ENCODE measurements around the gene ZBTB3. TPM values are rescaled to one million over a fixed set of nuclear protein-coding genes. Genes with fewer than 3 reads are reported as not detected.

The ZBTB3 gene
- total RNA-seq: 14.5 and 15.6 TPM in 2 replicates

GRCh38 chr11:62753736-62754603, at the start of gene ZBTB3:
TSS of gene ZBTB3 (minus strand) at chr11:62754160. CDS start at chr11:62753664, 496 bp downstream.

DNA sequence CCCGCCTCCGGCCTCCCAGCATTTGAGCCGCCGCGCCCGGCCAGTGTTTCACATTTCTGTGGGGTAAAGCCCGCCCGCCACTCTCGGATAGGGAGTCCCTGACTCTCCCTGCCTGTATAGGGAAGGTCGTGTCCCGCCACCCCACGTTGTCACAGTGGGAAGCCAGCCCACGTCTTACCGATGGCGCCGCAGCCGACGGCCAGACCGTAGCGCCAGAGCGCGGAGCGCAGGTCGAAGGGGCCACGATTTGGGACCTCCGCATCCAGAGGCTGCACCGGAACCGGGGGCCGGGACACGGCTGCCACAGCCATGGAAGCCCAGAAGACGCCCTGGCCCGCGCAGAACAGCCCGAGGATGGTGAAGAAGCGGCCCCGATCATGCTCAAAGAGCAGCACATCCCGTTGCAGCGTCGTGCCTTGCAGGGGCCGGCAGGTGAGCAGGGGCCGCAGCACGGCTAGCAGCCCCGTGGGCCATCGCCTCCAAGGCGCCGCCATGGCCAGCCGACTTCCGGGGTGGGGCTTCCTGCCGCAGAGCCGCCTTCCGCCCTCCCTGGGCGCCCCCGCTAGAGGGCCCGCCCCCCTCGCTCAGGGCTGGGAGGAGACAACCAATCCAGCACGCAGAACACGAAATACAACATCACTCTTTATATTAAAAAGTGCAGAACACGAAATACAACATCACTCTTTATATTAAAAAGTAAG, 37.7 kb upstream of the ZBTB3 start, which contains the start of gene TMEM223:
TMEM223 (minus strand) TSS at position 506 of the 701 bp plus-strand sequence; CDS start at position 494, 12 bp downstream.

DNA sequence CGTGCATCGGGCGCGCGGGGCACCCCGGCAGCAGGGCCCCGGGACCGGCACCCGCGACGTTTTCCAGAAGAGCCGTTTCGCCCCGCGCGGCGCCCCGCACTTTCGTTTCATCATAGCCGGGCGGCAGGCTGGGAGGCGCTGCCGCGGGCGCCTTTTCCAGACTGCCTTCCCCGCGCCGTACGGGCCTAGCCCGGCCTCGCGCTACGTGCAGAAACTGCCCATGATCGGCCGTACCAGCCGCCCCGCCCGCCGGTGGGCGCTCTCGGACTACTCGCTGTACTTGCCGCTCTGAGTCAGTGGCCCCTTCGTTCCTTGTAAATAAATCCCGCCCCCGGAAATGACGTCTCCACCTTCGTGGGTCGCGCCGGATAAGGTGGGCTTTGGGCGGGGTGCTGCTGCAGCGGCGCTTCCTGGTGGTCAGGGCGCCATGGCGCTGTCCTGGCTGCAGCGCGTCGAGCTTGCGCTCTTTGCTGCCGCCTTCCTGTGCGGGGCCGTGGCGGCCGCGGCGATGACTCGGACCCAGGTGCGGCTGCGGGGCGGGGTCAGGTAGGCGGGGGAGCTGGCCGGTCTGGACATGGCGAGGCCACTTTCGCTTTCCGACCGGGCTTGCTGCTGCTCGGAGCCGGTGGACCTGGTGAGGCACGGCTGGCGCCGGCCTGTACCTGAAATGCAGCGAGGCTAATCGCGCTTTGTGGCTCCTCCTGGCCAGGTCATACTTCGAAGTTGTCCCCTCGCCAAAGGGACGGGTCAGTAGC, 33.2 kb upstream of the ZBTB3 start, which contains the start of gene TMEM179B:
TMEM179B (plus strand) TSS at position 398 of the 755 bp plus-strand sequence; CDS start at position 428, 30 bp downstream.

DNA sequence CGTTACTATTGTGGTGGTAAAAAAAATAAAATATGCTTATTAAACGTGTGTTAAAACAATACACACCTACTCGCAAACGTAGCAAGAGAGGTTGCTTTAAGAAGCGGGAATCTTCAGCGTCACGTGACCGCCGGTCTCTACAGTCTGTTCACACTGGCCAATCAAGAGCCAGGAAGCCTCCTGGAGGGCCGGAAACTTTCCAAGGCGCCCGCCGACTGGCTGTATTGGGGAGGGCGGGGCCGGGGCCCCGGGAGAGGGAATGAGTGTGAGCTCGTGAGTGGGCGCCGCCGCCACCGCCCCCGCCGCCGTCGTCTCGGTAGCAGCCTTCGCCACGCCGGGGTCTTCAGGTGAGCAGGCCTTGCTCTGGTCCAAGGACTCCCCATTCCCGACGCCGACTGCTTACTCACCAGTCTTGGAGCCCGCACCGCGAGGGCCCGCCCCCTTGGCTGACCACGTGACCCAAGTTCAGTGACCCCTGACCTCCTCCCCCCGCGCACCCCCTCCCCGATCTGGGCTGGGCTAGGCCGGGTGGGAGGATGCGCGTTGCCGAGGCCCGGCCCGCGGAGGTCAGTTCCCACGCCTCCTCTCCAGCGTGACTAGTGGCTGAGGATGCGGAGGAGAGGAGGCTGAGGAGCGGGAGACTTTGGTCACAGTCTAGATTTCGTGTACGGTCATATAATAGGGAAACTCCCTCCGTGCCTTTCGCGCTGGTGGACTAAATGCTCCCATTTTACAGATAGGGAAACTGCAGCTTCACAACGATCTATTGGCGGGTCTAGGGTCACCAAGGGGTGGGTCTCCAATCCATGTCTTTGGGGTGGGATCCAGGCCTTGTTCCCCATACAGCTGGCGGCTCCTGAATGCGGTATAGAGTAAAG, 17.4 kb upstream of the ZBTB3 start, which contains the start of gene TAF6L:
TAF6L (plus strand) TSS at position 253 of the 878 bp plus-strand sequence. CDS start 4,388 bp downstream, outside the sequence.

GRCh38 chr11:62728171-62728988, 25.6 kb downstream of the ZBTB3 start, which contains the start of gene TTC9C:
TSS of gene TTC9C (plus strand) at chr11:62728486. CDS start at chr11:62728849, 363 bp downstream.

GRCh38 chr11:62727165-62727871, 26.6 kb downstream of the ZBTB3 start, which contains the start of gene HNRNPUL2:
TSS of gene HNRNPUL2 (minus strand) at chr11:62727457. CDS start at chr11:62727156, 301 bp downstream.

GRCh38 chr11:62707277-62707861, 46.6 kb downstream of the ZBTB3 start, which contains the start of the genes BSCL2 and GNG3:
TSS of gene BSCL2 (minus strand) at chr11:62707424. CDS start at chr11:62707195, 229 bp downstream.
TSS of gene GNG3 (plus strand) at chr11:62707676. CDS start at chr11:62708296, 620 bp downstream.

Other genes with a start within 250 kb of the ZBTB3 start
- 598 and 812 TPM in 2 replicates for gene AHNAK, start 207.4 kb downstream of the ZBTB3 start, total RNA-seq
- 1,010 and 1,304 TPM in 2 replicates for gene EEF1G, start 180.3 kb downstream of the ZBTB3 start, total RNA-seq
- gene TUT1, start 162.6 kb downstream of the ZBTB3 start, total RNA-seq: 7.0 TPM in 2 replicates
- 97.1 and 125 TPM in 2 replicates for gene MTA2, start 152.3 kb downstream of the ZBTB3 start, total RNA-seq
- gene EML3, start 141.4 kb downstream of the ZBTB3 start, total RNA-seq: 11.6 and 14.0 TPM in 2 replicates
- gene ROM1, start 140.9 kb downstream of the ZBTB3 start, total RNA-seq: 2.3 and 2.9 TPM in 2 replicates
- 34.3 and 50.9 TPM in 2 replicates for gene B3GAT3, start 132.2 kb downstream of the ZBTB3 start, total RNA-seq
- 315 and 475 TPM in 2 replicates for gene GANAB, start 107.5 kb downstream of the ZBTB3 start, total RNA-seq
- 22.9 and 24.5 TPM in 2 replicates for gene INTS5, start 100.9 kb downstream of the ZBTB3 start, total RNA-seq
- 24.6 and 35.6 TPM in 2 replicates for gene C11orf98, start 89.0 kb downstream of the ZBTB3 start, total RNA-seq
- 4.2 and 9.4 TPM in 2 replicates for gene CSKMT, start 88.8 kb downstream of the ZBTB3 start, total RNA-seq
- 12.0 and 12.6 TPM in 2 replicates for gene UQCC3, start 82.5 kb downstream of the ZBTB3 start, total RNA-seq
- gene LBHD1, start 81.9 kb downstream of the ZBTB3 start, total RNA-seq: 2.7 and 3.3 TPM in 2 replicates
- 99.4 and 126 TPM in 2 replicates for gene UBXN1, start 75.1 kb downstream of the ZBTB3 start, total RNA-seq
- gene LRRN4CL, start 64.6 kb downstream of the ZBTB3 start, total RNA-seq: 12.2 and 23.5 TPM in 2 replicates
- 37.4 and 39.5 TPM in 2 replicates for gene BSCL2, start 46.7 kb downstream of the ZBTB3 start, total RNA-seq
- not detected in 2 replicates for gene GNG3, start 46.5 kb downstream of the ZBTB3 start, total RNA-seq
- gene HNRNPUL2, start 26.7 kb downstream of the ZBTB3 start, total RNA-seq: 9.6 and 16.4 TPM in 2 replicates
- 30.0 and 35.2 TPM in 2 replicates for gene TTC9C, start 25.7 kb downstream of the ZBTB3 start, total RNA-seq
- gene POLR2G, start 7.4 kb upstream of the ZBTB3 start, total RNA-seq: 66.9 and 68.8 TPM in 2 replicates
- 29.2 and 30.7 TPM in 2 replicates for gene TAF6L, start 17.2 kb upstream of the ZBTB3 start, total RNA-seq
- gene TMEM179B, start 33.2 kb upstream of the ZBTB3 start, total RNA-seq: 19.0 and 25.5 TPM in 2 replicates
- gene TMEM223, start 37.8 kb upstream of the ZBTB3 start, total RNA-seq: 21.8 and 24.1 TPM in 2 replicates
- 26.4 and 28.4 TPM in 2 replicates for gene NXF1, start 51.3 kb upstream of the ZBTB3 start, total RNA-seq
- gene STX5, start 77.9 kb upstream of the ZBTB3 start, total RNA-seq: 42.4 and 52.6 TPM in 2 replicates
- not detected in 2 replicates for gene TEX54, start 78.7 kb upstream of the ZBTB3 start, total RNA-seq
- 48.4 and 68.5 TPM in 2 replicates for gene WDR74, start 85.4 kb upstream of the ZBTB3 start, total RNA-seq
- gene SLC3A2, start 126.7 kb upstream of the ZBTB3 start, total RNA-seq: 348 and 637 TPM in 2 replicates
- not detected in 2 replicates for gene CHRM1, start 167.2 kb upstream of the ZBTB3 start, total RNA-seq
- gene SLC22A6, start 230.8 kb upstream of the ZBTB3 start, total RNA-seq: not detected in 2 replicates

All from uterine smooth muscle cell (primary cell).